Measurements from ENCODE around the gene ACER3. TPM values are rescaled to one million over a fixed set of nuclear protein-coding genes. Genes with fewer than 3 reads are reported as not detected.
"Not testable (repeated sequence)": the region's sequence is repeated elsewhere in the genome, so short reads cannot be mapped to it uniquely, and the experiment has no call there.

ACER3 gene
- 17.3 TPM for total RNA-seq (ENCODE audit: unreplicated experiment)
- long read RNA-seq, full-length matches to known transcripts = 3 of 3 reads
- long read RNA-seq, partial matches to known transcripts = 0 of 3 reads
- long read RNA-seq, other reads (novel, unspliced or antisense) = 0 of 3 reads

GRCh38 chr11:76860539-76861475 is at the start of gene ACER3:
Gene ACER3, plus strand, starts transcription at chr11:76860918. Its CDS starts 59 bp downstream, at chr11:76860977.
- H3K27ac Mint-ChIP-seq (ENCODE audit: unreplicated experiment) = peak within 1 kb of the TSS; percentile 80
- TF ChIP-seq CTCF (IDR thresholded peaks at IDR 0.05; ENCODE audit: unreplicated experiment) = no peak
- H3K36me3 Mint-ChIP-seq (ENCODE audit: low read depth, unreplicated experiment) = no peaks in the 10 kb centered on the region
- H3K27me3 Mint-ChIP-seq (ENCODE audit: unreplicated experiment) = peaks cover 6% of the 10 kb centered on the region
- DNase-seq (ENCODE audit: low spot score) = peak; percentile 95
- peaks cover 20% of the 10 kb centered on the region for H3K4me1 Mint-ChIP-seq (ENCODE audit: unreplicated experiment)
- H3K4me3 Mint-ChIP-seq (ENCODE audit: unreplicated experiment) = peak within 1 kb of the TSS; percentile 93
- H3K9me3 Mint-ChIP-seq (ENCODE audit: unreplicated experiment) = no peaks in the 10 kb centered on the region

- no peak for TF ChIP-seq CTCF (IDR thresholded peaks at IDR 0.05; ENCODE audit: unreplicated experiment)
- DNase-seq (ENCODE audit: low spot score) = no peak
- Mint-ChIP-seq H3K27ac (ENCODE audit: unreplicated experiment) (no peak overlapping the region), H3K9me3 (ENCODE audit: unreplicated experiment) (no peaks in the 10 kb centered on the region), H3K4me1 (ENCODE audit: unreplicated experiment) (peaks cover 10% of the 10 kb centered on the region), H3K4me3 (ENCODE audit: unreplicated experiment) (no peak overlapping the region), H3K27me3 (ENCODE audit: unreplicated experiment) (peaks cover 9% of the 10 kb centered on the region), H3K36me3 (ENCODE audit: low read depth, unreplicated experiment) (peaks cover 6% of the 10 kb centered on the region)
Observed at GRCh38 chr11:76811259-76811658, 49.5 kb upstream of the ACER3 start.

- Mint-ChIP-seq H3K9me3 (ENCODE audit: unreplicated experiment) (peaks cover 1% of the 10 kb centered on the region), H3K4me1 (ENCODE audit: unreplicated experiment) (peaks cover under 1% of the 10 kb centered on the region), H3K27me3 (ENCODE audit: unreplicated experiment) (peaks cover 4% of the 10 kb centered on the region), H3K36me3 (ENCODE audit: low read depth, unreplicated experiment) (peaks cover 9% of the 10 kb centered on the region), H3K4me3 (ENCODE audit: unreplicated experiment) (no peak overlapping the region), H3K27ac (ENCODE audit: unreplicated experiment) (no peak overlapping the region)
- no peak for DNase-seq (ENCODE audit: low spot score)
- TF ChIP-seq CTCF (IDR thresholded peaks at IDR 0.05; ENCODE audit: unreplicated experiment) = no peak
Observed at GRCh38 chr11:76814414-76814813, 46.3 kb upstream of the ACER3 start.

GRCh38 chr11:76815678-76816077 is 45.0 kb upstream of the ACER3 start:
- H3K9me3 Mint-ChIP-seq (ENCODE audit: unreplicated experiment); H3K4me1 Mint-ChIP-seq (ENCODE audit: unreplicated experiment); H3K4me3 Mint-ChIP-seq (ENCODE audit: unreplicated experiment); DNase-seq (ENCODE audit: low spot score); H3K27ac Mint-ChIP-seq (ENCODE audit: unreplicated experiment); H3K27me3 Mint-ChIP-seq (ENCODE audit: unreplicated experiment): not testable (repeated sequence)
- peaks cover 18% of the 10 kb centered on the region for H3K36me3 Mint-ChIP-seq (ENCODE audit: low read depth, unreplicated experiment)

- H3K27ac Mint-ChIP-seq (ENCODE audit: unreplicated experiment) = no peak overlapping the region
- DNase-seq (ENCODE audit: low spot score) = no peak
- peaks cover 31% of the 10 kb centered on the region for H3K36me3 Mint-ChIP-seq (ENCODE audit: low read depth, unreplicated experiment)
- H3K4me1 Mint-ChIP-seq (ENCODE audit: unreplicated experiment) = peaks cover 22% of the 10 kb centered on the region
- TF ChIP-seq CTCF (IDR thresholded peaks at IDR 0.05; ENCODE audit: unreplicated experiment) = no peak
- peaks cover 20% of the 10 kb centered on the region for H3K9me3 Mint-ChIP-seq (ENCODE audit: unreplicated experiment)
- no peak overlapping the region for H3K4me3 Mint-ChIP-seq (ENCODE audit: unreplicated experiment)
- H3K27me3 Mint-ChIP-seq (ENCODE audit: unreplicated experiment) = peaks cover 10% of the 10 kb centered on the region
Observed at GRCh38 chr11:76820184-76820566, 40.5 kb upstream of the ACER3 start.

GRCh38 chr11:76821396-76821795 is 39.3 kb upstream of the ACER3 start:
- not testable (repeated sequence) for H3K27ac Mint-ChIP-seq (ENCODE audit: unreplicated experiment); H3K4me3 Mint-ChIP-seq (ENCODE audit: unreplicated experiment); DNase-seq (ENCODE audit: low spot score)
- Mint-ChIP-seq H3K9me3 (ENCODE audit: unreplicated experiment) (peaks cover 20% of the 10 kb centered on the region), H3K4me1 (ENCODE audit: unreplicated experiment) (peaks cover 29% of the 10 kb centered on the region), H3K27me3 (ENCODE audit: unreplicated experiment) (peaks cover 10% of the 10 kb centered on the region), H3K36me3 (ENCODE audit: low read depth, unreplicated experiment) (peaks cover 28% of the 10 kb centered on the region)

Measured in endothelial cell (in vitro differentiated cells).